Spleen (tissue), 7 donors: ENCODE results near the gene NCOA6.

Experiments used
- POLR2AphosphoS5 ChIP-seq, 3 donors: sonication (generic); formaldehyde crosslinking; IDR thresholded peaks; one replicate each; pipeline ENCODE4 v1.5.1; 2017; ENCODE audit warnings: antibody characterized with exemption in 3 of 3
- TF ChIP-seq, protein P1 (sequence below), 11 experiments: fragments of 200-600 bp in 7 of 11; fragments of 450-650 bp in 4 of 11; sonication (generic) in 4 of 11; IDR thresholded peaks in 8 of 11; conservative IDR thresholded peaks in 3 of 11; 1 replicate in 7 of 11; 2 replicates in 4 of 11; pipeline versions ENCODE4 v1.4.0 to v1.8.0; 2016 to 2021; ENCODE audit warnings: antibody characterized with exemption in 11 of 11, inconsistent platforms in 4 of 11, mild to moderate bottlenecking in 1 of 11
- donor health status: DM: no; HTN: no; CAD: no; lungs with moderate emphysema.
- donor health status: DM: no; HTN: no; CAD: no.
- donor health status: DM: no; HTN: no; CAD: no.

DNA sequence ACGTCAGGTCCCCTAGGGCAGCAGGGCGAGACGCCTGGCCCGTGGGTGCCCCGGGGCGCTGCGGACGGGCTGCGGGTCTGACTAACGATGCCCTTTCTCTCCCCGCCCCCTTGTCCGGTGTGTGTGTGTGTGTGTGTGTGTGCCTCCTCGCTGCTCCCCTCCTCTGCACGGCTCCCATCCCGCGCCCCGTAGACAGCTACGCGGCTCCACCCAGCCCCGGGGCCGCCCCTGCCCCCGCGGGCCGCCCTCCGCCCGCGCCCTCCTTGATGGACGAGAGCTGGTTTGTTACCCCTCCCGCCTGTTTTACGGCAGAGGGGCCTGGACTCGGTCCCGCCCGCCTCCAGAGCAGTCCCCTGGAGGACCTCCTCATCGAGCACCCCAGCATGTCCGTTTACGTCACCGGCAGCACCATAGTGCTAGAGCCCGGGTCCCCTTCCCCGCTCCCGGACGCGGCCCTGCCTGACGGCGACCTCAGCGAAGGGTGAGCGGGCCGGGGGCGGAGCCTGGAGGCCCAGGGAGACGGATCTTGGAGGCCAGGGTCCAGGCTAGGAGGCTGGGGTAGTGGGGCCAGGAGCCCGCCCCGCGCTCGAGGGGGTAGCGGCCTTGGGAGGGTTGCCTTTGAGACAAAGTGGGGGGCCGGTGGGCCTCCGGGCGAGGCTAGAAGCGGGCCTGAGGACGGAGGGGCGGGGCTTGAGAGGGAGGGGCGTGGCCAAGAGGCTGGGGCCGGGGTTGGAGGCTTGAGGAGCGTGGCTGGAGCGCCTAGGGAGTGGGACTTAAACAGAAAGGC is 116.2 kb downstream of the NCOA6 start:
- TF ChIP-seq, protein P1, sequence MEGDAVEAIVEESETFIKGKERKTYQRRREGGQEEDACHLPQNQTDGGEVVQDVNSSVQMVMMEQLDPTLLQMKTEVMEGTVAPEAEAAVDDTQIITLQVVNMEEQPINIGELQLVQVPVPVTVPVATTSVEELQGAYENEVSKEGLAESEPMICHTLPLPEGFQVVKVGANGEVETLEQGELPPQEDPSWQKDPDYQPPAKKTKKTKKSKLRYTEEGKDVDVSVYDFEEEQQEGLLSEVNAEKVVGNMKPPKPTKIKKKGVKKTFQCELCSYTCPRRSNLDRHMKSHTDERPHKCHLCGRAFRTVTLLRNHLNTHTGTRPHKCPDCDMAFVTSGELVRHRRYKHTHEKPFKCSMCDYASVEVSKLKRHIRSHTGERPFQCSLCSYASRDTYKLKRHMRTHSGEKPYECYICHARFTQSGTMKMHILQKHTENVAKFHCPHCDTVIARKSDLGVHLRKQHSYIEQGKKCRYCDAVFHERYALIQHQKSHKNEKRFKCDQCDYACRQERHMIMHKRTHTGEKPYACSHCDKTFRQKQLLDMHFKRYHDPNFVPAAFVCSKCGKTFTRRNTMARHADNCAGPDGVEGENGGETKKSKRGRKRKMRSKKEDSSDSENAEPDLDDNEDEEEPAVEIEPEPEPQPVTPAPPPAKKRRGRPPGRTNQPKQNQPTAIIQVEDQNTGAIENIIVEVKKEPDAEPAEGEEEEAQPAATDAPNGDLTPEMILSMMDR (IDR thresholded peaks at IDR 0.05 in 8 of 11, conservative IDR thresholded peaks at IDR 0.05 in 3 of 11): peak in 1 of 11 experiments; percentile 16
- peak; percentile 66 to 83 (median 67) for TF ChIP-seq POLR2AphosphoS5 (IDR thresholded peaks at IDR 0.05)
